ENCODE data around the gene COL18A1. TPM values are rescaled to one million over a fixed set of nuclear protein-coding genes. Genes with fewer than 3 reads are reported as not detected.

COL18A1 gene
- total RNA-seq, 1 experiment from 2014 or later = 26.4 TPM

- Histone ChIP-seq H3K4me3 (no peak overlapping the region), H3K9me3 (no peaks in the 10 kb centered on the region), H3K27me3 (no peaks in the 10 kb centered on the region), H3K36me3 (no peaks in the 10 kb centered on the region)
- DNase-seq = no peak
Measured at GRCh38 chr21:45478816-45479669, 74.1 kb downstream of the COL18A1 start.

GRCh38 chr21:45479691-45480675, 75.0 kb downstream of the COL18A1 start:
- no peak overlapping the region for H3K4me3 ChIP-seq
- DNase-seq = no peak
- H3K27me3 ChIP-seq = no peaks in the 10 kb centered on the region
- no peaks in the 10 kb centered on the region; the same call in 1 of the 2 replicates for H3K36me3 ChIP-seq
- no peaks in the 10 kb centered on the region for H3K9me3 ChIP-seq

- Histone ChIP-seq H3K9me3 (no peaks in the 10 kb centered on the region), H3K36me3 (no peaks in the 10 kb centered on the region; the same call in 1 of the 2 replicates), H3K27me3 (no peaks in the 10 kb centered on the region), H3K4me3 (no peak overlapping the region)
- DNase-seq = no peak
Measured at GRCh38 chr21:45480701-45481500, 75.9 kb downstream of the COL18A1 start.

- DNase-seq = no peak
- H3K36me3 ChIP-seq = no peaks in the 10 kb centered on the region; the same call in 1 of the 2 replicates
- no peaks in the 10 kb centered on the region for H3K27me3 ChIP-seq
- no peaks in the 10 kb centered on the region for H3K9me3 ChIP-seq
- H3K4me3 ChIP-seq = no peak overlapping the region
Measured at GRCh38 chr21:45481566-45481965, 76.6 kb downstream of the COL18A1 start.

GRCh38 chr21:45481977-45482898, 77.3 kb downstream of the COL18A1 start:
- Histone ChIP-seq H3K27me3 (no peaks in the 10 kb centered on the region), H3K4me3 (no peak overlapping the region), H3K36me3 (no peaks in the 10 kb centered on the region; the same call in 1 of the 2 replicates), H3K9me3 (no peaks in the 10 kb centered on the region)
- DNase-seq = no peak

GRCh38 chr21:45482899-45483821, 78.2 kb downstream of the COL18A1 start:
- Histone ChIP-seq H3K36me3 (no peaks in the 10 kb centered on the region; the same call in 1 of the 2 replicates), H3K27me3 (no peaks in the 10 kb centered on the region), H3K4me3 (no peak overlapping the region), H3K9me3 (no peaks in the 10 kb centered on the region)
- no peak for DNase-seq

GRCh38 chr21:45484318-45484717, 79.4 kb downstream of the COL18A1 start:
- DNase-seq = no peak
- H3K27me3 ChIP-seq = no peaks in the 10 kb centered on the region
- H3K9me3 ChIP-seq = no peaks in the 10 kb centered on the region
- no peaks in the 10 kb centered on the region; the same call in 1 of the 2 replicates for H3K36me3 ChIP-seq
- H3K4me3 ChIP-seq = no peak overlapping the region

GRCh38 chr21:45485686-45486442, 80.9 kb downstream of the COL18A1 start:
- no peak for DNase-seq
- no peaks in the 10 kb centered on the region; the same call in 1 of the 2 replicates for H3K36me3 ChIP-seq

GRCh38 chr21:45486443-45487160, 81.6 kb downstream of the COL18A1 start:
- Histone ChIP-seq H3K36me3 (no peaks in the 10 kb centered on the region; the same call in 1 of the 2 replicates), H3K9me3 (no peaks in the 10 kb centered on the region), H3K27me3 (no peaks in the 10 kb centered on the region), H3K4me3 (no peak overlapping the region)
- no peak for DNase-seq

More at GRCh38 chr21:45485686-45486442, 80.9 kb downstream of the COL18A1 start:
- Histone ChIP-seq H3K4me3 (no peak overlapping the region), H3K27me3 (no peaks in the 10 kb centered on the region), H3K9me3 (no peaks in the 10 kb centered on the region)

GRCh38 chr21:45487161-45487806, 82.3 kb downstream of the COL18A1 start:
- no peaks in the 10 kb centered on the region for H3K9me3 ChIP-seq
- H3K27me3 ChIP-seq = no peaks in the 10 kb centered on the region
- no peak for DNase-seq
- no peak overlapping the region for H3K4me3 ChIP-seq
- H3K36me3 ChIP-seq = no peaks in the 10 kb centered on the region; the same call in 1 of the 2 replicates

GRCh38 chr21:45487891-45488600, 83.1 kb downstream of the COL18A1 start:
- Histone ChIP-seq H3K4me3 (no peak overlapping the region), H3K27me3 (no peaks in the 10 kb centered on the region), H3K36me3 (no peaks in the 10 kb centered on the region; the same call in 1 of the 2 replicates), H3K9me3 (no peaks in the 10 kb centered on the region)
- no peak for DNase-seq
